BJ (cell line): ENCODE data around the gene KRTAP17-1. TPM values are rescaled to one million over a fixed set of nuclear protein-coding genes. Genes with fewer than 3 reads are reported as not detected.
A peak's percentile ranks its signal among the peaks of the same experiment; 100 is the strongest.

Experiments
- CTCF ChIA-PET: fragments of 350-600 bp; formaldehyde crosslinking; extraction: SDS; loops from one replicate; lab custom pipeline; 2021; ENCODE audit warnings: antibody characterized with exemption, inconsistent platforms; lab: Yijun Ruan, JAX
- POLR2A ChIA-PET: fragments of 300-600 bp; sonication (Branson Sonifier 250); formaldehyde crosslinking; extraction: SDS; loops from one replicate; lab custom pipeline; 2021; ENCODE audit warnings: antibody characterized with exemption; lab: Charles Lee
- DNase-seq: peaks from one replicate; pipeline ENCODE4 v3.0.0-alpha.2; 2011; ENCODE audit warnings: low read depth
- H3K27me3 ChIP-seq: 2 replicates; pipeline ENCODE4 v1.6.0; 2011; ENCODE audit warnings: low read length; ENCODE audit not compliant: control insufficient read depth, insufficient read depth
- H3K36me3 ChIP-seq: 2 replicates; pipeline ENCODE4 v1.5.1; 2011; ENCODE audit warnings: low read length; ENCODE audit not compliant: control insufficient read depth, insufficient read depth
- H3K4me3 ChIP-seq: 2 replicates; pipeline ENCODE4 v1.5.1; 2011; ENCODE audit warnings: low read depth, mild to moderate bottlenecking, control low read depth, low read length
- CTCF ChIP-seq: IDR thresholded peaks from 2 replicates; pipeline ENCODE4 v1.5.1; 2011; ENCODE audit warnings: low read depth, mild to moderate bottlenecking, control low read depth, inconsistent platforms, low read length, moderate library complexity; ENCODE audit not compliant: insufficient read depth
- polyA minus RNA-seq: library from RNA; depleted of rRNA, polyadenylated mRNA; stranded (reverse); fragments of >200 nt; gene quantifications from 2 replicates; pipeline ENCODE4 v1.2.3, GENCODE V29; 2011; rRNA and poly(A)+ RNA removed
- polyA plus RNA-seq: library from polyadenylated mRNA; depleted of rRNA; stranded (reverse); fragments of >200 nt; gene quantifications from 2 replicates; pipeline ENCODE4 v1.2.3, GENCODE V29; 2011; rRNA removed

KRTAP17-1 gene
- polyA plus RNA-seq: not detected in 2 replicates
- polyA minus RNA-seq: not detected in 2 replicates

DNA sequence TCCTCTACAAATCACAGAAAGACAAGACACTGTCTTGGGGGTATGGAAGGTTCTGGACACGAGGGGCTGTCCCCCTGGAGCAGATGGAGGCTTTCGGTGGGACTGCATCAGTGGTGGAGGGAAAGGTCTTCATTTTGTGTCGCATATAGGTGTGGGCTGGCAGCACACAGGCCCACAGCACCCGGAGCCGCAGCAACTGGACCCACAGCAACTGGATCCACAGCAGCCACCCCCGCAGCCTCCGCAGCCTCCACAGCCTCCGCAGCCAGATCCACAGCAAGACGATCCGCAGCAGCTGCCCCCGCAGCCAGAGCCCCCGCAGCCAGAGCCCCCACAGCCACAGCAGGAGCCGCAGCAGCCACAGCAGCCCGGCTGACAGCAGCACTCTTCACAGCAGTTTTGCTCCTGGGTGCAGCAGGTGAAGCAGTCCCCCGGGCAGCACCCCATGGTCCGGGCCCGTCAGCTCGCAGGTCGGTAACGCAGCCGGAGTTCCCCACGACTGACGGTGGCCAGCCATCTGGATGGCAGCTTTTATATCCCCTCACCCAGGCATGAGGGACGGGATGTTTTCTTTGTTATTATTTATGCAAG, at the start of gene KRTAP17-1:
KRTAP17-1 (minus strand) TSS at position 507 of the 591 bp plus-strand sequence; CDS start at position 447, 60 bp downstream.
- no peak within 1 kb of the TSS for H3K4me3 ChIP-seq
- H3K36me3 ChIP-seq: no peaks in the 10 kb centered on the region
- ChIA-PET POLR2A (interaction anchor here (0.6 kb wide), 1 partner anchor 406 kb away, joined by 3 read pairs; no protein-coding TSS in a partner anchor), CTCF (interaction anchor here (1.0 to 2.4 kb wide), 3 partner anchors 9 to 352 kb away, joined by 3 to 9 read pairs (median 4); no protein-coding TSS in a partner anchor)
- no peak for TF ChIP-seq CTCF
- no peaks in the 10 kb centered on the region for H3K27me3 ChIP-seq
- no peak for DNase-seq

DNA sequence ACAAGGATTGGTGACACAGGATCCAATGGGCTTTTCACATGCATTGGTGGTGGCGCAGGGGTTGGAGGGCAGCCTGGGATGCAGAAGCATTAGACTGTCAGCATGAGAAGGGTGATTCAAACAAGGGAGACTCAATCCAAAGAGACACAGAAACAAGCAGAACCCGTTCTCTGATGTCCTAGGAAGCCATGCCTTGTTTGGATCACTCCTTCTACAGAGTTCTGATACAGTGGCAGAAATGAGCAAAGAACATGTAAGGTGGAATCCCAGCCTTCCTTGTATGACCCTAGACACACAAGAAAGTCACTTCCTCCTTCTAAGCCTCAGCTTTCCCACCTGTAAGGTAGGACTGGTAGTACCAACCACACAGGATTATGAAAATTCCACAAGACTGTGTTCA, 48.4 kb upstream of the KRTAP17-1 start:
- ChIA-PET CTCF (interaction anchor here (1.0 kb wide), 1 partner anchor 186 kb away, joined by 3 read pairs; no protein-coding TSS in a partner anchor), POLR2A (no interaction called here)
- no peak for TF ChIP-seq CTCF
- no peak for DNase-seq
- Histone ChIP-seq H3K27me3 (no peaks in the 10 kb centered on the region), H3K36me3 (no peaks in the 10 kb centered on the region), H3K4me3 (no peak overlapping the region)

DNA sequence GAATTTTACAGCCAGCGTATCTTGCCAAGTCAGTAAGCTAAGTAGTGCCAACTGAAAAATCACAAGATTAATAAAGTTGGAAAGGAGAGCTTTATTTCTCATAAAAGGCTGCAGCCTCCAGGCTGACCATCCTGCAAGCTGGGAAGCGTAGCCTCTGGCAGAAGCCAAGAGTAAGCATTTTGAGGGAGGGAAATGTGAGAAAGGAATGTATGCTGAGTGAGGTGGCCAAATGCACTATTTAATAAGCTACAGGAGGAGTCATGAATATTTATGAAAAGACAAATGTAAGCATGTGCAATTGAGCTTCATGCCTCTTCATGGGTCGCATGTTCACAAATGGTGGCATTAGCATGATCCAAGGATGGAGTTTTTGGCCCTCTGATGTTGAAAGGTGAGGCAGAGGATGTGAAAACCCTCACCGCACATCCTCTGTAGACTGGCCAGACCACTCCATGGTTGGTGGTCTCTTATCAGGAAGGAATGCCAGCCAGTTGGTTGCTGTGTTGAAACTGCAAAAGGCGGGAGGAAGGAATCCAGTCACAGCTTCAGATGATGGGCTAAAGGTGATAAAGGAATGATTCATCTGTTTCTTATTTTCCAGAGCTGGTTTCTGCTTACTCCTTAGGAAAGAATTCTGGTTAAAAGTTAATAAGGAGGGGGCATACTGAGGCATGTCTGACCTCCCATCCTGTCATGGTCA, 44.9 kb upstream of the KRTAP17-1 start:
- CTCF ChIA-PET: interaction anchor here (0.9 to 1.8 kb wide), 6 partner anchors 11 to 504 kb away, joined by 3 to 6 read pairs (median 4); no protein-coding TSS in a partner anchor
- H3K27me3 ChIP-seq: no peaks in the 10 kb centered on the region
- peak; percentile 75 for DNase-seq
- no peak overlapping the region for H3K4me3 ChIP-seq
- H3K36me3 ChIP-seq: no peaks in the 10 kb centered on the region
- no peak for TF ChIP-seq CTCF
- POLR2A ChIA-PET: no interaction called here

DNA sequence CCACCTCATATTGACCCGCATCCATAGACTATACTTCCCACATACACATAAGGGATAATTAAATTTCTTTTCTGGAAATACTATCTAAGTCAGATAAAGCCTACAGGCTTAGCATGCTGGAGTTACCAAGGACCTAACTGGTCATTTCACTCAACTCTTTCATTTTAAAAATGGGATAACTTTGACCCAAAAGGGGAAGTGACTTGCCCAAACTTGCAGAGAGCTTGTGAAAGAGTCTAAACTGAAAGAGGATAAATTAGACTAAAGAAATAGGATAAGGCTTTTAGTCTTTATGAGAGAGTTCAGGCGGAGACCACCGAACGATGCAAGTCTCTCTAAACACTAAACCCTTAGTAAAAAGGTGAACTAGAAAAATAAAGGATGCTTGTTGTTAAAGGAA, 39.0 kb upstream of the KRTAP17-1 start:
- ChIA-PET POLR2A (no interaction called here), CTCF (interaction anchor here (1.6 kb wide), 1 partner anchor 25 kb away, joined by 5 read pairs; no protein-coding TSS in a partner anchor)
- no peaks in the 10 kb centered on the region for H3K36me3 ChIP-seq

More for the DNA sequence above, 39.0 kb upstream of the KRTAP17-1 start:
- no peak for TF ChIP-seq CTCF
- DNase-seq: no peak
- H3K27me3 ChIP-seq: no peaks in the 10 kb centered on the region
- no peak overlapping the region for H3K4me3 ChIP-seq
